GM12801 (cell line): ENCODE measurements around the gene SMIM3.

Experiments
- CTCF ChIP-seq: IDR thresholded peaks from one replicate; pipeline ENCODE4 v1.5.1; 2011; ENCODE audit warnings: control low read depth; ENCODE audit not compliant: insufficient read length; ENCODE audit errors: extremely low read depth

The SMIM3 gene

GRCh38 chr5:150782850-150783249, 4.3 kb downstream of the SMIM3 start:
- TF ChIP-seq CTCF, result no peak

GRCh38 chr5:150783422-150783928, 4.9 kb downstream of the SMIM3 start:
- no peak for TF ChIP-seq CTCF

GRCh38 chr5:150785950-150786349, 7.4 kb downstream of the SMIM3 start:
- TF ChIP-seq CTCF, result no peak

- TF ChIP-seq CTCF, result no peak
Observed at GRCh38 chr5:150786876-150787275, 8.3 kb downstream of the SMIM3 start.

- TF ChIP-seq CTCF, result no peak
Observed at GRCh38 chr5:150787656-150788055, 9.1 kb downstream of the SMIM3 start.

- TF ChIP-seq CTCF, result no peak
Observed at GRCh38 chr5:150788977-150789376, 10.4 kb downstream of the SMIM3 start.

- no peak for TF ChIP-seq CTCF
Observed at GRCh38 chr5:150789450-150789849, 10.9 kb downstream of the SMIM3 start.

- TF ChIP-seq CTCF, result no peak
Observed at GRCh38 chr5:150789943-150790611, 11.5 kb downstream of the SMIM3 start.
